Cardiac muscle cell (in vitro differentiated cells and primary cell): ENCODE results near the gene EPG5. TPM values are rescaled to one million over a fixed set of nuclear protein-coding genes. Genes with fewer than 3 reads are reported as not detected.
"Not testable (repeated sequence)": the region's sequence is repeated elsewhere in the genome, so short reads cannot be mapped to it uniquely, and the experiment has no call there.

Experiments
- DNase-seq, 2 donors: peaks; one replicate each; pipeline versions ENCODE4 v3.0.0 to v3.0.0-alpha.2; 2010 to 2017; ENCODE audit warnings: low read depth in 1 of 2, low spot score in 1 of 2
- H3K27ac ChIP-seq: fragments of 200-600 bp; sonication (generic); 2 replicates; pipeline ENCODE4 v1.5.1; 2016
- H3K27me3 ChIP-seq: fragments of 200-600 bp; sonication (generic); 2 replicates; pipeline ENCODE4 v1.6.0; 2016; ENCODE audit warnings: control low read depth
- H3K36me3 ChIP-seq: fragments of 200-600 bp; sonication (generic); 2 replicates; pipeline ENCODE4 v1.5.1; 2016; ENCODE audit warnings: control low read depth
- H3K4me1 ChIP-seq: fragments of 200-600 bp; sonication (generic); 2 replicates; pipeline ENCODE4 v1.8.1; 2017; ENCODE audit warnings: low read depth, mild to moderate bottlenecking, mixed run types
- H3K4me3 ChIP-seq: fragments of 200-600 bp; sonication (generic); 2 replicates; pipeline ENCODE4 v1.5.1; 2016; ENCODE audit warnings: mild to moderate bottlenecking
- H3K9me3 ChIP-seq: fragments of 200-600 bp; sonication (generic); 2 replicates; pipeline ENCODE4 v1.5.1; 2017; ENCODE audit warnings: low read depth, mild to moderate bottlenecking, control low read depth
- polyA plus RNA-seq: library from polyadenylated mRNA; unstranded; fragments of >200 nt; fragmentation: Nextera tagmentation; extraction: Ambion mirVana; gene quantifications from 2 replicates; pipeline ENCODE4 v1.2.1, GENCODE V29; 2016
- total RNA-seq: library from RNA; depleted of rRNA; stranded (reverse); fragments of >200 nt; gene quantifications from 2 replicates; pipeline ENCODE4 v1.2.3, GENCODE V29; 2016
- TF ChIP-seq, protein P1 (sequence below): IDR thresholded peaks from 2 replicates; pipeline ENCODE4 v1.5.1; 2012; ENCODE audit warnings: low read depth, mild to moderate bottlenecking, low read length

Gene EPG5
- total and polyA plus RNA-seq, 2 experiments from 2014 or later: 7.5 to 17.7 TPM

DNA sequence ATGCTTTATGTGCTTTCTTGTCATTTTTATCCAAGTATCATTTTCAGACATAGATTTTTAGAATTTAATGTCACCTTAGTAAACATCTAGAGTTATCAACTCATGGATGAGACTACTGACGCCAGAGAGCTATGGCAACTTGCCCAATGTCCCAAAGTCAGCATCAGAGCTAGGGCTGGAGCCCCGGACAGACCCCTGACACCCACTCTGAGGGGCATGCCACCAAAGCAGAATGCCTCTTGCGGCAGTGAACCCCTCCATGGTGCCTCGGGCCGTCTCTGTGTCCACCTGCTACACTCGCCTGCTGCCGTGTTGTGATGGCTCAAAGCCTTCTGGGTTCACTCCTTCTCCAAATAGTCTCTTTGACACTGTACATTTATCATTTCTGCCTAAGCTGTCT is 136.2 kb downstream of the EPG5 start:
- Histone ChIP-seq H3K4me1 (peaks cover 54% of the 10 kb centered on the region), H3K36me3 (no peaks in the 10 kb centered on the region), H3K9me3 (no peaks in the 10 kb centered on the region), H3K4me3 (no peak overlapping the region), H3K27me3 (no peaks in the 10 kb centered on the region), H3K27ac (no peak overlapping the region)
- DNase-seq: no peak
- TF ChIP-seq, protein P1, sequence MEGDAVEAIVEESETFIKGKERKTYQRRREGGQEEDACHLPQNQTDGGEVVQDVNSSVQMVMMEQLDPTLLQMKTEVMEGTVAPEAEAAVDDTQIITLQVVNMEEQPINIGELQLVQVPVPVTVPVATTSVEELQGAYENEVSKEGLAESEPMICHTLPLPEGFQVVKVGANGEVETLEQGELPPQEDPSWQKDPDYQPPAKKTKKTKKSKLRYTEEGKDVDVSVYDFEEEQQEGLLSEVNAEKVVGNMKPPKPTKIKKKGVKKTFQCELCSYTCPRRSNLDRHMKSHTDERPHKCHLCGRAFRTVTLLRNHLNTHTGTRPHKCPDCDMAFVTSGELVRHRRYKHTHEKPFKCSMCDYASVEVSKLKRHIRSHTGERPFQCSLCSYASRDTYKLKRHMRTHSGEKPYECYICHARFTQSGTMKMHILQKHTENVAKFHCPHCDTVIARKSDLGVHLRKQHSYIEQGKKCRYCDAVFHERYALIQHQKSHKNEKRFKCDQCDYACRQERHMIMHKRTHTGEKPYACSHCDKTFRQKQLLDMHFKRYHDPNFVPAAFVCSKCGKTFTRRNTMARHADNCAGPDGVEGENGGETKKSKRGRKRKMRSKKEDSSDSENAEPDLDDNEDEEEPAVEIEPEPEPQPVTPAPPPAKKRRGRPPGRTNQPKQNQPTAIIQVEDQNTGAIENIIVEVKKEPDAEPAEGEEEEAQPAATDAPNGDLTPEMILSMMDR: no peak

- Histone ChIP-seq H3K36me3 (no peaks in the 10 kb centered on the region), H3K9me3 (no peaks in the 10 kb centered on the region), H3K27me3 (no peaks in the 10 kb centered on the region), H3K4me3 (no peak overlapping the region), H3K27ac (peak overlapping the region; percentile 96), H3K4me1 (peaks cover 47% of the 10 kb centered on the region)
- DNase-seq: no peak
- TF ChIP-seq, protein P1: no peak
Observed at GRCh38 chr18:45829855-45830254, 137.3 kb downstream of the EPG5 start.

DNA sequence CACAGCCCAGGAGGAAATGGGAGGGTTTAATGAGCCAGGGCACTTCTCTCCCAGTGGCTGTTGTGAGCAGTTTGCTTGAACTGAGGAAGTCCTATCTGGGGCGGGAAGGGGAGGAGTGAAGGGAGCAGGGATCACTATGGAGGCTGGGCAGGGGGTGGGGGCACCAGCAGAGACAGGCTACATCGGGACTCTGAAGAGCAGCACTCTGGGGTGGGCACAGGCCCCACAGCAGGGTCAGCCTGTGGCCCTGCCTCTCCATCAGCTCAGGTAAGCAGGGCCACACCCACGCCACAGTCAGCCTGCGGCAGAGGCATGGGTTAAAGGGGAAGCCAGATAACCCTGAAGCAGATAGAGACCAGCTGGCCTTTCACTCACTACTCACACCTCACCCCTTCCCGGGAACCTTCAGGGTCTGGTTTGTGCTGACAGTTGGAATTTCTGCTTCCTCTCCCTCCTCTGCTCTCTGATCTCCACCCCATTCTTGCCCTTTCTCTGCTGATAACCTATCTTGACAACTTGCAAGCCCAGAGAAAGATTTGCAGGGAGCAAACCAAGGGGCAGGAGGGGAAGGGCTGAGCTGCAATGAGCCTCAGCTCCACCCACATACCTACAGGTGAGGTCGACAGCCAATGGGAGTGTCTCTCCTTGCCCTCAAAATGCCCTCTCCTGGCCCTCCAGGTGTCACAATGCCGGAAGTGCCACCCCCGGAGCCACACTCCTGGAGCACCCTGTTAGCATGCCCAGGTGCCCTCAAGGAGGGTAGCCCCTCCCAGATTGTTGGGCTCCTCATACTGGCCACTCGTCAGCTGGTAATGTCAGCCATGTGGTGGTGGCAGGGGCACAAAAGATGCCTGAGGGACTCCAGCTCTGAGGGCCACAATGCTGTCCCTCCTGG is 138.0 kb downstream of the EPG5 start:
- Histone ChIP-seq H3K36me3 (no peaks in the 10 kb centered on the region), H3K27ac (peak overlapping the region; percentile 96), H3K4me1 (peaks cover 40% of the 10 kb centered on the region), H3K27me3 (no peaks in the 10 kb centered on the region), H3K9me3 (no peaks in the 10 kb centered on the region), H3K4me3 (no peak overlapping the region)
- TF ChIP-seq, protein P1: no peak
- peak in 1 of 2 donors; percentile 86 for DNase-seq

DNA sequence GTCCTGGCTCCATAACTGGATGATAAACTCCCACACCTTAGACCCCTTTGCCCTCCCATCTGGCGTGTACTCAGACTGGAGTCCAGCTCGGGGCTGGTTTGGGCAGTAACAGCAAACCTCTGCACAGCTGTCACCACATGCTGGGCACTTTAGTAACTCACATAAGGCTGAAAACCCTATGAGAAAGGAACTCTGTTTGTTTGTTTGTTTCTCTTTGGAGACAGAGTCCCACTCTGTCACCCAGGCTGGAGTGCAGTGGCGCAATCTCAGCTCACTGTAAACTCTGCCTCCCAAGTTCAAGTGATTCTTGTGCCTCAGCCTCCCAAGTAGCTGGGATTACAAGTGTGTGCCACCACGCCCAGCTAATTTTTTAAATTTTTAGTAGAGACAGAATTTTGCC is 140.4 kb downstream of the EPG5 start:
- not testable (repeated sequence) for H3K27me3 ChIP-seq, H3K9me3 ChIP-seq, H3K4me3 ChIP-seq, DNase-seq, H3K36me3 ChIP-seq
- Histone ChIP-seq H3K4me1 (peaks cover 28% of the 10 kb centered on the region), H3K27ac (peak overlapping the region; percentile 96)

GRCh38 chr18:45826084-45826483 is 141.0 kb downstream of the EPG5 start:
- H3K4me3 ChIP-seq: no peak overlapping the region
- H3K27ac ChIP-seq: no peak overlapping the region
- H3K36me3 ChIP-seq: no peaks in the 10 kb centered on the region
- no peaks in the 10 kb centered on the region for H3K27me3 ChIP-seq
- no peaks in the 10 kb centered on the region for H3K9me3 ChIP-seq
- peaks cover 28% of the 10 kb centered on the region for H3K4me1 ChIP-seq
- TF ChIP-seq, protein P1: no peak
- DNase-seq: no peak

GRCh38 chr18:45825258-45826044 is 141.7 kb downstream of the EPG5 start, which contains the start of gene SIGLEC15:
SIGLEC15 (plus strand) TSS chr18:45825675; CDS start chr18:45825729, 54 bp downstream.
- Histone ChIP-seq H3K9me3 (no peaks in the 10 kb centered on the region), H3K27ac (no peak within 1 kb of the TSS), H3K4me3 (no peak within 1 kb of the TSS), H3K27me3 (no peaks in the 10 kb centered on the region), H3K36me3 (no peaks in the 10 kb centered on the region), H3K4me1 (peaks cover 28% of the 10 kb centered on the region)
- TF ChIP-seq, protein P1: no peak
- no peak for DNase-seq
